Stimulated activated CD4-positive, alpha-beta T cell treated with anti-CD3 and anti-CD28 coated beads, Interleukin-1b, Interleukin-23, amount 100 ng/mL, for 48 hours (primary cell): ENCODE data around the gene PCMT1.
A peak's percentile ranks its signal among the peaks of the same experiment; 100 is the strongest.
"Not testable (repeated sequence)": the region's sequence is repeated elsewhere in the genome, so short reads cannot be mapped to it uniquely, and the experiment has no call there.

Source experiments
- DNase-seq: peaks from one replicate; pipeline ENCODE4 v3.0.0-alpha.2; 2020

Gene PCMT1

GRCh38 chr6:149823013-149823412 lies 73.5 kb downstream of the PCMT1 start:
- DNase-seq: no peak

DNA sequence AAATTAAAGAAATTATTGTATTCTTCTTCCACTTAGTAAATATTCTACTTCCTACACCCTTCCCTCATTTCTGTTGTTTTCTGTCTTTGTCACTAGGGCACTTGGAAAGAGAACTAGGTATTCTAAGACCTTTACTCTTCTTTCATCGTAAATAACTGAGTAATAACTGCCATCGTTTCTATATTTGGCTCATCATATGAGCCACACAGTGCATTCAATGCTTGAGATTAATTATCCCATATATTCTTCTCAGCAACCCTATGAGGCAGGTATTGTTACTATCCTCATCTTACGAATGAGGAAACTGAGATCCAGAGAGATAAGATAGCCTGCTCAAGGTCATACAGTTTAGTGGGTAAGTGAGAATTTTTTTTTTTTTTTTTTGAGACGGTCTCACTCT lies 75.8 kb downstream of the PCMT1 start:
- no peak for DNase-seq

- no peak for DNase-seq
Observed at GRCh38 chr6:149830731-149831307, 81.3 kb downstream of the PCMT1 start.

DNA sequence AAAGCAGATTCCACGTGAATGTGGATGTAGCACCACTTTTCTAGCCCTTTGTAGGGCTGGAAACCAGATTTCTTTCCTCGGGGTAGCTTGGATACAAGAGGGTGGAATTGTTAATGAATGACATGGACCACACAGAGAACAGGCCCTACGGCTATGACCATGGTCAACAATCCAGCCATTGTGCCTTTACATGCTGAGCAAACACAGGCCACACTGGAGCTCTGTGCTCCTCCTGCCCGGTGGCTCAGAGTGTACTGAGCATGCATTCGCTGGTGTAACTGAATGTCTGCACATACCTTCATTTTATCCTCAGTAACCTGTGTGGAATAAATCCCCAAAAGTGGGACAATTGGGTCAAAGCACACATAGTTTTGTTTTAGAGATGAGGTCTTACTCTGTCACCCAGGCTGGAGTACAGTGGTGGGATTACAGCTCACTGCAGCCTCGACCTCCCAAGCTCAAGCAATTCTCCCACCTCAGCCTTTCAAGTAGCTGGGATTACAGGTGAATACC lies 81.8 kb downstream of the PCMT1 start:
- DNase-seq: no peak

GRCh38 chr6:149833651-149834050 lies 84.1 kb downstream of the PCMT1 start:
- no peak for DNase-seq

GRCh38 chr6:149834513-149835481 lies 85.3 kb downstream of the PCMT1 start:
- peak; percentile 59 for DNase-seq

DNA sequence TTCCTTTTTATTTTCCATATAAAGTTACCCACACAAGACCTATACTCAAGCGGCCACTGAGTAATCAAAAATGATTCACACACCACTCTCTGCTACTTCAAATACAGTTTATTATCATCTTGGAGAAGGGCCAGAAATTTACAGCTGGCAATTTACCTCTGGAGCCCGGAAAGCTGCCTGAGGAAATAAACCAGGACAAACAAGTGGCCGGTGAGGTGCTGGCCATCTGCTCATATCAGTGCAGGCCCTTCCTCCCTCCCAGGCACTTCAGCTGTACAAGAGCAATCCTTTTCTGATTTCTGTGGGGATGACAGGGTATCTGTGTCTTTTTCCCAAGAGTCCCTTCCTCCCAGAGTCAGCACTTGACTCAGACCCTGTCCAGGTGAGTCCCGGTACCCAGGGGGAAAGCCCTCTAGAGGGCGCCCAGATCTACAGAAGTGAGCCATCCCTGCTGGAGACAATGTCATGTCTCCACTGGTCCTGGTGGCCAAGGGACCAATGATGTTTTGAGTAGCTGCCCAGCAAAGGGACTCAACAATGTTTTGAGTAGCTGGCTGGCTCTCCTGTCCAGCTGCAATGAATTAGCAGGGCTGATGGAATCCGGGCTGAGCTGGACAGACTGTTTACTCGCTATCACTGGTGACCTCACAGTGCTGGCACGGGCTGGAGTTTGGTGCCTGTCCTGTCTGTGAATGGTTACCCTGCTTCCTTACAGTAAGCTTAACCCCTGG lies 91.0 kb downstream of the PCMT1 start:
- peak; percentile 43 for DNase-seq

DNA sequence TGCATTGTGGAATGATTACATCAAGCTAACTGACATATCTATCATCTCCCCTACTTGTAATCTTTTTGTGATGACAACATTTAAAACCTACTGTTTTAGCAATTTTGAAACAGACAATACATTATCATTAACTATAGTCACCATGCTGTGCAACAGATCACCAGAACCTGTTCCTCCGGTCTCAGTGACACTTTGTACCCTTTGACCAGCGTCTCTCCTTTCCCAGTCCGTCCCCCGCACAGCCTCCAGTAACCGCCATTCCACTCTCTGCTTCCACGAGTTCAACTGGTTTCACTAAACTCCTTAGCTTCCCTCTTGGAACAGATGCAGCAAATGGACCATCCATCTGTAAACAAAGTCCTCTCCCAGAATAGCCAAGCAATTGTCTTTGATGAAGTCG lies 92.8 kb downstream of the PCMT1 start:
- no peak for DNase-seq

GRCh38 chr6:149843051-149843633 lies 93.6 kb downstream of the PCMT1 start:
- no peak for DNase-seq

DNA sequence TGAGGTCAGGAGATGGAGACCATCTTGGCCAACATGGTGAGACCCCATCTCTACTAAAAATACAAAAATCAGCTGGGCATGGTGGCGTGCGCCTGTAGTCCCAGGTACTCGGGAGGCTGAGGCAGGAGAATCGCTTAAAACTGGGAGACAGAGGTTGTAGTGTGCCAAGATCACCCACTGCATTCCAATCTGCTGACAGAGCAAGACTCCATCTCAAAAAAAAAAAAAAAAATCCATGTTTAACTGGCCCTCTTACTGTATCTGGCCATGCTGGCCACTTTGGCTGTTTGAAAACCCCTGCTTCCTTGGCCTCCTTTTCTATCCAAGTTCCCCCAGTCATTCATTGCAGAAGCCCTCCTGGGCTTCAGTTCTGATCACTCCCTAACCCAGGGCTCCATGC lies 94.5 kb downstream of the PCMT1 start:
- not testable (repeated sequence) for DNase-seq

- no peak for DNase-seq
Observed at GRCh38 chr6:149844480-149844879, 94.9 kb downstream of the PCMT1 start.

DNA sequence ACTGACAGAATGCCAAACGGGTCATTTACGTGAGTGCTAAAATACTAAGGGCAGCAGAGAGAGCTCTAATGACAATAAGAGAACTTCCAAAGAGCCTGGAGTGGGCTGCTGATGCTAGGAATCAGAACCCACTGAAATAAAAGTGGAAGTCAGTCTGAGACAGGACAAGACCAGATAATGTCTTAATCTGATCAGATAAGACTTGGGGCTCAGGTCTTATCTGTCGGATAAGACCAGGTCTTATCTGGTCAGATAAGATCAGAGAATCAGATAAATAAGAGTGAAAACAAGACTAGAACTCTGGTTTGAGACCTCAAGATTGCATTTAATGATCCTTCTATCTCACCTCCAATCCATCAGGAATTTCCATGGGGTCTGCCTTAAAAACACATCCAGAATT lies 96.0 kb downstream of the PCMT1 start:
- no peak for DNase-seq

DNA sequence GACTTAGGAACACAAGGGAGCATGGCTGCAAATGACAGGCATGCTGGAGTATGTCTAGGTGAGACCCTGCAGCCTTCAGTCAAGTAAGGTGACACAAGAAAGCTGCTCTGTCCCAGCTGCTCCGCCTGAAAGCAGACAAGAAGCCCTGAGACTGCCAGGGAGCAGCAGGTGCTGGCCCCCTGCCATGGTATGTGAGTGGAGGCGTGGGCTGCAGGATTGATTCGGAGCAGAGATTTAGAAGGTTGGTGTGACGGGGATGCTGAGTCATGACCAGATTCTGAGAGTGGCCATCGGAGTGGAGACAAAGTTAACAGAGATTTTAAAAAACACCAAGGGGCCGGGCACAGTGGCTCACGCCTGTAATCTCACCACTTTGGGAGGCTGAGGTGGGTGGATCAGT lies 96.8 kb downstream of the PCMT1 start:
- DNase-seq: no peak

DNA sequence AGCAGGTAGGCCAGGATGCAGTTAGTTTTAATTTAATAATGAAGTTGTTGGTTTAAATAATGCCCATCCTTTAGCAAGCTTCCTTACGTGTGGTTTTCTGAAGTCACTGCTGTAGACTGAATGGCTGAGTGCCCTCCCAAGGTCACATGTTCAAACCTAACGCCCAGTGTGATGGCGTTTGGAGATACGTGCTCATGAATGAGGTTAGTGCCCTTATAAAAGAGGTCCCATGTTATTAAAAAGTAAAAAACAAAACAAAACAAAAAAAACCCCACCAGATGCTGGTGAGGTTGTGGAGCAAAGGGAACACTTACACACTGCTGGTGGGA lies 98.4 kb downstream of the PCMT1 start:
- DNase-seq: no peak

GRCh38 chr6:149848343-149848742 lies 98.8 kb downstream of the PCMT1 start:
- DNase-seq: not testable (repeated sequence)

DNA sequence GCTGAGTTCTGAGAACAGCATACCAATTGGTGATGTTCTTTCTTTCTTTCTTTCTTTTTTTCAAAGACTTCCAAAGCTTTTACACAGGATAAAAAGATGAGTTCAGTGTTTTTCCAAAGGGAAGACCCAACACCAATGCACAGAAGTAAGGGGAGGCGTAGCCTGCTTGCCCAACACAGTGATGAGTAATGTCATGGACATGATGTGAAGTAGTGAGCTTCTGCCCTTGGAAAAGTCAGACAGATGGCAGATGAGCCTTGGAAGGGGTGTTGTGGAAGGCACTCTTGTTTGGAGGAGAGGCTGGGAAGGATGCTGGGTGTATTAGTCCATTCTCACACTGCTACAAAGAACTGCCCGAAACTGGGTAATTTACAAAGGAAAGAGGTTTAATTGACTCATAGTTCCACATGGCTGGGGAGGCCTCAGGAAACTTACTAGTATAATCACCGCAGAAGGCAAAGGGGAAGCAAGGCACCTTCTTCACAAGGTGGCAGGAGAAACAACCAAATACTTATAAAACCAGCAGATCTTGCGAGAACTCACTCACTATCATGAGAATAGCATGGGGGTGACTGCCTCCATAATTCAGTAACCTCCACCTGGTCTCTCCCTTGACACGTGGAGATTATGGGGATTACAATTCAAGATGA lies 102.0 kb downstream of the PCMT1 start:
- DNase-seq: no peak

GRCh38 chr6:149852180-149852579 lies 102.6 kb downstream of the PCMT1 start:
- DNase-seq: no peak

- DNase-seq: no peak
Observed at GRCh38 chr6:149852881-149853280, 103.3 kb downstream of the PCMT1 start.

- DNase-seq: not testable (repeated sequence)
Observed at GRCh38 chr6:149854017-149854416, 104.5 kb downstream of the PCMT1 start.

DNA sequence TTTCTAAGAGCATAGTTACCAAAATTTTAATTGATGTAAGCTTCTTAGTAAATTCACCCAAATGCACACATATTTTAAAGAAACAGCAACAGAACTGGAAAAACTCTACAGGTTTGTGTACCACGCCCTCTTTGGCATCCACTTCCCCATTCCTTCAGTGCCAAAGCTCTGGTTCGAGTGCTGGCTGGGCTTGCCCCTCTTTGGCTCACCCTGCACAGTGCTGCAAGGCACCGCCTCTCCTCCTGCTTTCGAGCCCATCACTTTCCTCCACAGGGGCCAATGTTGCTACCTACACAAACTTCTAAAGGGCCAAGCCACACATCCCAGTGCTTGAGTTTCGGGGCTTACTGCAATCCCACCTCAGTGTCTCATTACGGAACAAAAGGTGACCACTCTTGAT lies 105.0 kb downstream of the PCMT1 start:
- DNase-seq: no peak

GRCh38 chr6:149855040-149855654 lies 105.6 kb downstream of the PCMT1 start:
- no peak for DNase-seq

- DNase-seq: no peak
Observed at GRCh38 chr6:149855741-149856140, 106.2 kb downstream of the PCMT1 start.
